PC-3 (cell line): ENCODE measurements around the gene ADGRL3.

ENCODE experiments used
- EZH2phosphoT487 ChIP-seq: fragments of 300-600 bp; sonication (generic); IDR thresholded peaks from 2 replicates; pipeline ENCODE4 v1.6.1; 2018; ENCODE audit warnings: mild to moderate bottlenecking, antibody characterized with exemption, low read length, borderline replicate concordance
- TF ChIP-seq, protein P1 (sequence below): fragments of 300-600 bp; sonication (generic); conservative IDR thresholded peaks from 2 replicates; pipeline ENCODE4 v1.5.1; 2017; ENCODE audit warnings: antibody characterized with exemption, low read depth, mild to moderate bottlenecking, low read length

DNA sequence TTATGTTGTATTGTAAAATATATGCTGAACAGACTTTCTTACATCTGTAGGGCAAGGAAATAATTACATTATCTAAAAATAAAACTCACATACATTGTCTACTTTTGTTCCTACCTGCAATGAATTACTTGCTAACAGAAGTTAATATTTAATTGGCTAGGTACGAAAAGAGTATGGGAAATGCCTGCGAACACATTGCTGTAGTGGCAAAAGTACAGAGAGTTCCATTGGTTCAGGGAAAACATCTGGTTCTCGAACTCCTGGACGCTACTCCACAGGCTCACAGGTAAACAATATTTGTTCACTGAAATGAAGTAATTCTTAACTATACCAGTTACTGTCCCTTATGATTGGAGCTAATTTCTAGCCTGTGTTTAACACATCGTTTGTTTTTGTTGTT lies 837.4 kb downstream of the ADGRL3 start:
- TF ChIP-seq, protein P1, sequence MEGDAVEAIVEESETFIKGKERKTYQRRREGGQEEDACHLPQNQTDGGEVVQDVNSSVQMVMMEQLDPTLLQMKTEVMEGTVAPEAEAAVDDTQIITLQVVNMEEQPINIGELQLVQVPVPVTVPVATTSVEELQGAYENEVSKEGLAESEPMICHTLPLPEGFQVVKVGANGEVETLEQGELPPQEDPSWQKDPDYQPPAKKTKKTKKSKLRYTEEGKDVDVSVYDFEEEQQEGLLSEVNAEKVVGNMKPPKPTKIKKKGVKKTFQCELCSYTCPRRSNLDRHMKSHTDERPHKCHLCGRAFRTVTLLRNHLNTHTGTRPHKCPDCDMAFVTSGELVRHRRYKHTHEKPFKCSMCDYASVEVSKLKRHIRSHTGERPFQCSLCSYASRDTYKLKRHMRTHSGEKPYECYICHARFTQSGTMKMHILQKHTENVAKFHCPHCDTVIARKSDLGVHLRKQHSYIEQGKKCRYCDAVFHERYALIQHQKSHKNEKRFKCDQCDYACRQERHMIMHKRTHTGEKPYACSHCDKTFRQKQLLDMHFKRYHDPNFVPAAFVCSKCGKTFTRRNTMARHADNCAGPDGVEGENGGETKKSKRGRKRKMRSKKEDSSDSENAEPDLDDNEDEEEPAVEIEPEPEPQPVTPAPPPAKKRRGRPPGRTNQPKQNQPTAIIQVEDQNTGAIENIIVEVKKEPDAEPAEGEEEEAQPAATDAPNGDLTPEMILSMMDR = no peak
- no peak for TF ChIP-seq EZH2phosphoT487
